NCI-H460 (cell line): Measurements from ENCODE around the gene FLOT1. TPM values are rescaled to one million over a fixed set of nuclear protein-coding genes. Genes with fewer than 3 reads are reported as not detected.

Source experiments
- DNase-seq: peaks from one replicate; pipeline ENCODE4 v3.0.0-alpha.2; 2016; ENCODE audit warnings: low read depth; ENCODE audit errors: extremely low read depth
- total RNA-seq: library from RNA; depleted of rRNA; stranded (reverse); fragments of >200 nt; shearing (Covaris generic); gene quantifications from 2 replicates; pipeline ENCODE4 v1.2.3, GENCODE V29; 2014

FLOT1 gene
- total RNA-seq, 1 experiment from 2014 or later: 137 TPM

DNA sequence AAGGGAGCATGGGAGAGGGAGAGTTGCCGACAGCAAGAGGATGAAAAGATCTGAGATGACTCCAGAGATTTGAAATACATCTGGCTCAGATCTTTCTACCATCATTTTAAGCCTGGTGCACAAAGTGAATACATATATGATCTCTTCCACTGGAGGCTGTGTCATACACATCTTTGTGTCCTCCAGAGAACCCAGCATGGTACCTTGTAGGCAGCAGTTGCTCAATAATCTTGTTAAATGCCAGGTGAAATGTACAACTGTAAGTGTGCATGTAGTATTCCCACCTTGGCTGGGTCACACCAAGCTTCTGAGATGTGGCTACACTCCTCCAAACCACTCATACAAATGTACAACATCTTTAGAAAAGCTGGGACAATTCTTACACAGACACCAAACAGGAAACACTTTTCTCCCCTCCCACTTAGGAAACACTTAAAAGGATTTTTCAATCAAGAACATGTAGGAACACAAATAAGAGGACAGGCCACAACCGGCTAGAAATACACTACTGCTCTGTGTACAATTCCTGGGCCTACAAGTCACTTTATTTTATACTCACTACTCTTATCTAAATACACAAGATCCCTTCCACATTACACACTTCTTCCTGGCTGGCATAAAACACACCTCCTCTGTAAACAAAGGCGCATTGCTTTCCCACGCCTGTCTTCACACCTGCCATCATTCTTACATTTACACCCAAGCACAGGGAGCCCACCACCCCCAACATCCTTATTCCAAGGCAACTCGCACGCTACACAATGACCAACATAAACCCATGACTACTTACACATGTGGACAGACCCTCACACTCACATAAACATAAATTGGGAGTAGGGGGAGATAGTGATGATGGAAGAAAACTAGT is 5.6 kb upstream of the FLOT1 start:
- DNase-seq: no peak

- DNase-seq: no peak
Observed at GRCh38 chr6:30747300-30747687, 4.8 kb upstream of the FLOT1 start.

GRCh38 chr6:30744054-30744805 is 1.7 kb upstream of the FLOT1 start, which contains the start of gene IER3:
Gene IER3 (minus strand): TSS chr6:30744547. CDS start chr6:30744518, 29 bp downstream.
- DNase-seq: peak; percentile 88

GRCh38 chr6:30743099-30744053 is 889 bp upstream of the FLOT1 start:
- no peak for DNase-seq

DNA sequence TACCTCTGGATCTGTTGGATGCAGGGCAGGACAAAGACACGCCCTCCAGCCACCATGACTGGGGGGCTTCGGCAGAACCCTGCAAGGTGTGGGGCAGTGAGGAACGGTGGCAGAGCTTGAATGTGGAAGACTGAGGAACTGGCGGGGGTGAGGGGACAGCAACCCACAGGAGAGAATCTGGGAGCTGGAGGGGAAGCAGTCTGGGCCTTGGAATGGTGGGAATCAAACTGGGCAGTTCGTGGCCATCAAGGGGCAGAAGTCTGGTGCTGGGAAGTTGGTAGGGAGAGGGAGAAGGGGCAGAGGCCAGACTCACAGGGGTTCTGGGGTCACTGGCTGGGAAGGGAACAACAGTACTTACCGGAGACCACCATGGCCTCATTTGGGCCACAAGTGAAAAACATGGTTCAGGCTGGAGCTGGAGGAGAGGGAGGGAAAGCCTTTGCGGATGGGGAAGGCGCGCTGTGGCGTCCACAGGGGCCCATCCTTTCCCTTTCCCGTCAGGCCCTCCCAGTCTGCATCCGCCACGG is 635 bp downstream of the FLOT1 start:
- no peak for DNase-seq

- no peak for DNase-seq
Observed at GRCh38 chr6:30741063-30741779, 1.3 kb downstream of the FLOT1 start.

- no peak for DNase-seq
Observed at GRCh38 chr6:30740540-30740870, 2.0 kb downstream of the FLOT1 start.

GRCh38 chr6:30738532-30738931 is 4.0 kb downstream of the FLOT1 start:
- no peak for DNase-seq

DNA sequence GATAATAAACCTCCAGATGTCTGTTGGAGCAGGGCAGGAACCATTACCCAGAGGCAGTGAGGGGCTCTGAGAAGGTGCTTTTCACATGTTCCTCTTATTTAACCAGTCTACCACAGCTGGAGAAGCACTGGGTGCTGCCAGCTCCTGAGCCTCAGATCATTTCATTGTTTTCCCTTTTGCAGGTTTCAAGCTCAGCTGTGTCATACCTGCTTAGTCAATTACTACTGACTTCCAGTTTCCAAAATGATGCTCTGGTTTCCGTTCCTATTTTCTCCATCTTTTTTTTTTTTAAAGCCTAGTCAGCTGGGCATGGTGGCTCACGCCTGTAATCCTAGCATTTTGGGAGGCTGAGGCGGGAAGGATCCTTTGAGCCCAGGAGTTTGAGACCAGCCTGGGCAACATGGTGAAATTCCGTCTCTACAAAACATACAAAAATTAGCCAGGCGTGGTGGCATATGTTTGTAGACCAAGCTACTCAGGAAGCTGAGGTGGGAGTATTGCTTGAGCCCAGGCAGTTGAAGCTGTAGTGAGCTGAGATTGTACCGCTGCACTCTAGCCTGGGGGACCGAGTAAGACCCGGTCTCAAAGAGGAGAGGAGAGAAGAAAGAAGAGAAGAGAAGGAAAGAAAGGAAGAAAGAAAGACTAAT is 6.7 kb downstream of the FLOT1 start:
- DNase-seq: no peak

- no peak for DNase-seq
Observed at GRCh38 chr6:30732237-30732943, 10.1 kb downstream of the FLOT1 start.

DNA sequence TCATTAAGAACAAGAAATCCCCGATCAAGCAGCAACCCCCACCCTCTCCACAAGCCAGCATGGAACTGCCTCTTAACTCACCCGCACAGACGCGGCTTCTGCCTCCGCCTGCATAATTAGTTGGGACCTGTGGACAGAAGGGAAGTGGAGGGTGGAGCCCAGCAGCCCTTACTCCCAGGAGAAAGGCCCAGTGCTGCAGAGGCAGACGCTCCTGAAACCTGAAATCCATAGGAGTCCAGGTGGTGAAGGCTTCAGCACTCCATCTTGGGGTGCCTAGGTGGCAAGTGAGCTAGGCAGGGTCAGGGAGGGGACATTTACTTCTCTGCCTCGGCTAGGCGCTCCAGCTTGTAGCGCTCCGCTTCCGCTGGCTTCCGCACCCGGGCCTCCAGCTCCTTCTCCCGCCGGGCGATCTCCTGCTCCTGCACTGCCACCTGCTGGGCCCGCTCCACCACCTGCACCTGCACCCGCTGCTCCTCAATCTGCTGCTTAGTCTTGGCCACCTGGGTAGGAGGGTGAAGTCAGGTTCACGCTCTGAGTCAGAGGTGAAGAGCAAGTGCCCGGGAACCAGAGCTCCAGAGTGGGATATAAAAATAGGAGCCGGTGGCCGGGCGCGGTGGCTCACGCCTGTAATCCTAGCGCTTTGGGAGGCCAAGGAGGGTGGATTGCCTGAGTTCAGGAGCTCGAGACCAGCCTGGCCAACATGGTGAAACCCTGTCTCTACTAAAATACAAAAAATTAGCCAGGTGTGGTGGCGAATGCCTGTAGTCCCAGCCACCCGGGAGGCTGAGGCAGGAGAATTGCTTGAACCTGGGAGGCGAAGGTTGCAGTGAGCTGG is 11.7 kb downstream of the FLOT1 start:
- no peak for DNase-seq

DNA sequence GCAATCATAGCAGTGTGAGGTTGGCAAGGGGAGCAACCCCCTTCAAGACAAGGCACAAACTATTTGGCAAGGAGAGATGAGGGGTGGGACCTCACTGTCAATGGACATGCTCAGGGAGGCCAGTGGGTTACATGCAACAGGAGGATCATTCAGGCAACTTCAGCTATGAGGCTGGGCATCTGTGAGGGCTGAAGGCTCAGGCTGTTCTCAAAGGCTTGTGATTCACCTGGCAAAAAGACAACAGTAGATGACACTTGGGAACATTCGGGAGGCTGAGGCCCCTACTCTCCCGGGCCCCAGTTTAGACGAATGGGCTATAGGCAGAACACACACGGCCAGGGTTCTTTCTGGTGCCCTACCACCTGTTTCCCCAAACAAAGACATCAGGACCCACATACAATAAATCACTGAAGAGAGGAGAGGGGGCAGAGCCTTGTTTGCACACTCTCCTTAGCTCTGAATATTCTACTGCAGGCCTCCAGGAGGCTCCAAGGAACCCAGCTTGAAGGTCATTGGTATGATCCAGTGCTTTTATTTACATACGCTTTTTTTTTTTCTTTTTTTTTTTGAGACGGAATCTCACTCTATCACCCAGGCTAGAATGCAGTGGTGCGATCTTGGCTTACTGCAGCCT is 14.4 kb downstream of the FLOT1 start:
- no peak for DNase-seq

DNA sequence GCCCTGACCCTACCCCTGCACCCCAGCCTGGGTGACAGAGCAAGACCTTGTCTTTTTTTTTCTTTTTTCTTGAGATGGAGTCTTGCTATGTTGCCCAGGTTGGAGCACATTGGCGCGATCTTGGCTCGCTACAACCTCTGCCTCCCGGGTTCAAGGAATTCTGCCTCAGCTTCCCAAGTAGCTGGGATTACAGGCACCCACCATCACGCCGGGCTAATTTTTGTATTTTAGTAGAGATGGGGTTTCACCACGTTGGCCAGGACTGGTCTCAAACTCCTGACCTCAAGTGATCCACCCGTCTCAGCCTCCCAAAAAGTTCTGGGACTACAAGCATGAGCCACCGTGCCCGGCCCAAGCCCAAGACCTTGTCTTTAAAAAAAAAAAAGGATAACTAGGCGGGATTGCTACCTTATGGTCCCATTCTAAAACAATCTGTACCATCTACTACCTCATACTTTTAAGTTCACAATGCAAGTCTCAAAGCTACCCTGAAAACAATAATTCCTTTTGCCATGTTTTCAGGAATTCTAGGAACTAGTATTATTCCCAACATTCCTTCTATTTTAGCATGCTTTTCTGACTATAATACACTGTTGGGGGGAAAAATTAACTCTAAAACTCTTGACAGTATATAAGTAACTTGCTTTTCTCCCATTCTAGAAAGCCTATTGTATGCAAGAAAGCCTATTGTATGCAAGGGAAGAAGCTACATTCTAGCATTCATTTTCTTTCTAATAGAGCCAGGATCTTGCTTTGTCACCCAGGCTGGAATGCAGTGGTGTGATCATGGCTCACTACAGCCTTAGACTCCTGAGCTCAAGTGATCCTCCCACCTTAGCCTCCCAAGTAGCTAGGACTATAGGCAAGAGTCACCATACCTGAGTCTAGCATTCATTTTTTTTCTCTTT is 15.7 kb downstream of the FLOT1 start:
- no peak for DNase-seq

DNA sequence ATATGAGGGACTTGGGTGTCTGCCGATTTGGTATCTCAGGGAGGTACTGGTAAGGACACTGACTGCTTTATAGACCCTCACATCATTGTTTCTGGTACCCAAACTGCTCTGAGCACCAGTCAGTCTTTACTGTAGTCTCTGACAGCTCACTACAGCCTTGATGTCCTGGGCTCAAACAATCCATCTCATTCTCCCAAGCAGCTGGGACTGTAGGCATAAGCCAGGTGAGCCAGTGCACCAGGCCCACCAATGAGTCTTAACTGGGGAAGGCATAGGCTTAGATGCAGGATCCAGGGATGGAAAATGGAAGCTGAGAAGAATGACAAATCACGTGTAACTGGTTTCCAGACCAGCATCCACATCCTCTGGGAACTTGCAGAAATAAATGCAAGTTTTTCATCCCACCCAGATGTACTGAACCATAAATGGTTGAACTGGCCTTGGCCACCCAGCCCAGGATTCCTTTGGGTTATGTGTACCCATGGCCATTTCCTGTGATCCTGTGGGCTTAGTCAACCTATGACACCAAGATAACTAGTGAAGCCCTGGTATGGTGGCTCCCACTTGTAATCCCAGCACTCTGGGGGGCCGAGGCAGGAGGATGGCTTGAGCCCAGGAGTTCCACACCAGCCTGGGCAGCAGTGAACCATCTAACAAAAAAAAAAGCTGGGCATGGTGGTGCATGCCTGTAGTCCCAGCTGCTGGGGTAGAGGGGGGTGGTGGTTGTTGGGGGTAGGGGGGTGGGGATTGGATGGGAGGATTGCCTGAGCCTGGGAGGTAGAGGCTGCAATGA is 16.6 kb downstream of the FLOT1 start:
- no peak for DNase-seq

DNA sequence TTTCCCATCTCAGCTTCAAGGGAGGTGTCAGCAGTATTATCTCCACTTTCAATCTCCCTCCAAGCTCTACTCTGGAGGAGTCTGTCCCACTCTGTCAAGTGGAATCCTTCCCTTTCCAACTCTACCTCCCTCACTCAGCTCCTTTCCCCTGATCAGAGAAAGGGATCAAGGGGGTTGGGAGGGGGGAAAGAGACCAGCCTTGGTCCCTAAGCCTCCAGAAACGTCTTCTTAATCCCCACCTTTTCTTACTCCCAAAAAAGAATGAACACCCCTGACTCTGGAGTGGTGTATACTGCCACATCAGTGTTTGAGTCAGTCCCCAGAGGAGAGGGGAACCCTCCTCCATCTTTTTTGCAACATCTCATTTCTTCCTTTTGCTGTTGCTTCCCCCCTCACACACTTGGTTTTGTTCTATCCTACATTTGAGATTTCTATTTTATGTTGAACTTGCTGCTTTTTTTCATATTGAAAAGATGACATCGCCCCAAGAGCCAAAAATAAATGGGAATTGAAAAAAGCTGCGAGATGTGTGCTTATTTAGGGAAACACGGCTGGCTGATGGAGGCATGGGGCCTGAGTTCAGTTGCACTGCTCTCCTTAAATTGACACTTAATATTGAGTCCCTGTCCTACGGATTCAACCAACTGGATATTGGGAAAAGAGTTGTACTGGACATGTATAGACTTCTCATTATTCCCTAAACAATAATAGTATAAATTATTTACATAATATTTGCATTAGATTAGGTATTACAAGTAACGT is 17.4 kb downstream of the FLOT1 start:
- no peak for DNase-seq
